IPS-18a (cell line): ENCODE data around the gene SAC3D1.
A peak's percentile ranks its signal among the peaks of the same experiment; 100 is the strongest.
"Not testable (repeated sequence)": the region's sequence is repeated elsewhere in the genome, so short reads cannot be mapped to it uniquely, and the experiment has no call there.

ENCODE experiments used
- H3K27ac ChIP-seq: one replicate; pipeline ENCODE4 v1.5.1; 2013; ENCODE audit warnings: low read length
- H3K27me3 ChIP-seq: one replicate; pipeline ENCODE4 v1.6.1; 2013; ENCODE audit warnings: mild to moderate bottlenecking, low read length; ENCODE audit not compliant: control insufficient read depth, insufficient read depth
- H3K36me3 ChIP-seq: one replicate; pipeline ENCODE4 v1.6.1; 2013; ENCODE audit warnings: low read depth, low read length; ENCODE audit not compliant: control insufficient read depth
- H3K4me1 ChIP-seq: one replicate; pipeline ENCODE4 v1.6.1; 2013; ENCODE audit warnings: low read depth, low read length; ENCODE audit not compliant: control insufficient read depth
- H3K4me3 ChIP-seq: one replicate; pipeline ENCODE4 v1.5.1; 2013; ENCODE audit warnings: low read length
- H3K9ac ChIP-seq: one replicate; pipeline ENCODE4 v1.6.1; 2013; ENCODE audit warnings: mild to moderate bottlenecking, low read length, moderate library complexity
- H3K9me3 ChIP-seq: one replicate; pipeline ENCODE4 v1.6.1; 2013; ENCODE audit warnings: low read depth, low read length; ENCODE audit not compliant: control insufficient read depth

SAC3D1 gene

DNA sequence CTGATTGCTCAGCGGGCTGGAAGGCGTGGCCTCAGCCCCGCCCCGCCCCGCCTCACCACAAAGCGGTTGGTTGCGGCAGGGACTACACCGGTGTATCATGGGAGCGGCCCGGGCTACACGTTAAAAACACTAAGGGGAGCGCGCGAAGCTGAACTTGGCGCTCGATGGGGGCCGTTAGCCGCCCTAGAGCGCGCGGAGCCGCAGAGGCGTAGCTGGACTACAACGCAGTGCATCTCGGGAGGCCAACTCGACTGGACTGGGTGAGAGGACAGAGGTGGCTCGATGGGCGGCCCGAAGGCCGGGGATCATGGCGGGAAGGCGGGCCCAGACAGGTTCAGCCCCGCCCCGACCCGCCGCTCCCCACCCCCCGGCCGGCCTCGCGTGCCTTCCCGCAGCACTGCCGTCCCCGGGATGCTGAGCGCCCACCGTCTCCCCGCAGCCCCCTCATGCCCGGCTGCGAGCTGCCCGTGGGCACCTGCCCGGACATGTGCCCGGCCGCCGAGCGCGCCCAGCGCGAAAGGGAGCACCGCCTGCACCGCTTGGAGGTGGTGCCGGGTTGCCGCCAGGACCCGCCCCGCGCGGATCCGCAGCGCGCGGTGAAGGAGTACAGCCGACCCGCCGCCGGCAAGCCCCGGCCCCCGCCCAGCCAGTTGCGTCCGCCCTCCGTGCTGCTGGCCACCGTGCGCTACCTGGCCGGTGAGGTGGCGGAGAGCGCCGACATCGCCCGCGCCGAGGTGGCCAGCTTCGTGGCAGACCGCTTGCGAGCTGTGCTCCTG lies at the start of gene SAC3D1:
SAC3D1 (plus strand) TSS at position 364 of the 776 bp plus-strand sequence; CDS start at position 447, 83 bp downstream.
- Histone ChIP-seq H3K4me3 (peak within 1 kb of the TSS; percentile 64), H3K9ac (peak within 1 kb of the TSS; percentile 68), H3K4me1 (peaks cover 3% of the 10 kb centered on the region), H3K36me3 (peaks cover 13% of the 10 kb centered on the region), H3K27ac (no peak within 1 kb of the TSS), H3K27me3 (no peaks in the 10 kb centered on the region), H3K9me3 (no peaks in the 10 kb centered on the region)

DNA sequence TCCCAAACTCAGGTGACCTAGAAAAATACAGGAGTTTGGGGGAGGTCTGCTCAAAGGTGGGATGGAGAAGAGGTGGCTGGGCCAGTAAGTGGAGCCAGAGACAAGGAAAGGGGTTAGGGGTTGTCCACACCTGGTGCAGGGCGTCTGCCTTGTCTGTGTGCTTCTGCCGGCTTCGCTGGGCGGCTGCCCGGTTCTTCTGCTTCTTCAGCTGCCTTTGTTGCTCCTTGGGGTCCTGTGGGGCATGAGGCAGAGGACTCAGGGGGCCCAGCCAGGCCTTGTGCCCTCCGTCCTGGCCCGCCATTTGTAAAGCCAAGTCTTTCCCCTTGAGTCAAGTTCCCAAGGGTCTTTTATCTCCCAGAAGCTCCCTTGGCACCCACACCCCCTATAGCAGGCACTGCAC lies 46.7 kb upstream of the SAC3D1 start:
- no peak overlapping the region for H3K9ac ChIP-seq
- no peak overlapping the region for H3K4me3 ChIP-seq
- H3K27ac ChIP-seq, result no peak overlapping the region
- H3K9me3 ChIP-seq, result no peaks in the 10 kb centered on the region
- H3K36me3 ChIP-seq, result no peaks in the 10 kb centered on the region
- peaks cover 5% of the 10 kb centered on the region for H3K4me1 ChIP-seq
- no peaks in the 10 kb centered on the region for H3K27me3 ChIP-seq

DNA sequence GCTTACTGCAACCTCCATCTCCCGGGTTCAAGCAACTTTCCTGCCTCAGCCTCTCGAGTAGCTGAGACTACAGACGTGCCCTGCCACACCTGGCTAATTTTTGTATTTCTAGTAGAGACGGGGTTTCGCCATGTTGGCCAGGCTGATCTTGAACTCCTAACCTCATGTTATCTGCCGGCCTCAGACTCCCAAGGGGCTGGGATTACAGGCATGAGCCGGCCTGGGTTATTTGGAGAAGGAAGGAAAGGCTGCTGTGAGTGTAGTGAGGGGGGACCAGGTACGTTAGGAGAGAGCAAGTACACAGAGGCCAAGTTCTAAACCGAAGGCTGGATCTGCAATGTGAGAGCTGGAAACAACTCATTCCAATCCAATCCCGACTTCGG lies 44.7 kb upstream of the SAC3D1 start:
- H3K36me3 ChIP-seq, result no peaks in the 10 kb centered on the region
- no peaks in the 10 kb centered on the region for H3K27me3 ChIP-seq
- no peak overlapping the region for H3K27ac ChIP-seq
- H3K4me1 ChIP-seq, result peaks cover 5% of the 10 kb centered on the region
- H3K4me3 ChIP-seq, result peak overlapping the region; percentile 13
- no peak overlapping the region for H3K9ac ChIP-seq
- H3K9me3 ChIP-seq, result no peaks in the 10 kb centered on the region

DNA sequence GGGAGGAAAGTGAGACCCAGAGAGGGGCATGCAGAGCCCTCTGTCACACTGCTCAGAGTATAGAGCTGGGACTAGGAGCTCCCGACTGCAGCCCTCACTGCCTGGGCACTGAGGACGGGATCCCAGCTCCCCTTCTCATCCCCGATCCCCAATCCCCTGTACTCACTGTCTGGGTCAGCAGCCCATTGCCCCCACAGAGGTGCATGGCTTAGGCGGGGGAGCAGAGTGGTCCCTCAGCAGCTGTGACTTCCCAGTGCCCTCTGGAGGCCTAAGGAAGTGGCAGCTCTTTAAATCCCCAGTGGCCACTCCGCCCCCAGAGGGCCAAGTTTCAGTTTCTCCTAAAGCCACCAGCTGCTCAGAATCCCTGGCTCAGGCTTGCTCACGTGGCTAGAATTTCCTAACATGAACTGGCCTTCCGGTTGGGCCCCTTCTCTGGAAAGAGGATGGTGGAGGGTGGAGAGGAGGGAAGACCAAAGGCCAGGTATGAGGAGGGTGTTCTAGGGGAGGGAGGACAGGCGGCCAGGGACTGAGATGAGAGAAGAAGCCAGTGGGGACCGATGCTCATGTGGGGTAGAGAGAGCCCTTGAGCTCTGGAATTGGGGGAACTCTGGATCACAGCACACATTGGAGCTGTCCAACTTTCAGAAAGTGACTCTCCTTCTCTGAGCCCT lies 44.2 kb upstream of the SAC3D1 start, which contains the start of gene BATF2:
BATF2 (minus strand) TSS at position 262 of the 671 bp plus-strand sequence; CDS start at position 205, 57 bp downstream.
- peak within 1 kb of the TSS; percentile 13 for H3K4me3 ChIP-seq
- H3K27ac ChIP-seq, result no peak within 1 kb of the TSS
- H3K27me3 ChIP-seq, result no peaks in the 10 kb centered on the region
- H3K9ac ChIP-seq, result no peak within 1 kb of the TSS
- H3K9me3 ChIP-seq, result no peaks in the 10 kb centered on the region
- H3K4me1 ChIP-seq, result peaks cover 5% of the 10 kb centered on the region
- no peaks in the 10 kb centered on the region for H3K36me3 ChIP-seq

DNA sequence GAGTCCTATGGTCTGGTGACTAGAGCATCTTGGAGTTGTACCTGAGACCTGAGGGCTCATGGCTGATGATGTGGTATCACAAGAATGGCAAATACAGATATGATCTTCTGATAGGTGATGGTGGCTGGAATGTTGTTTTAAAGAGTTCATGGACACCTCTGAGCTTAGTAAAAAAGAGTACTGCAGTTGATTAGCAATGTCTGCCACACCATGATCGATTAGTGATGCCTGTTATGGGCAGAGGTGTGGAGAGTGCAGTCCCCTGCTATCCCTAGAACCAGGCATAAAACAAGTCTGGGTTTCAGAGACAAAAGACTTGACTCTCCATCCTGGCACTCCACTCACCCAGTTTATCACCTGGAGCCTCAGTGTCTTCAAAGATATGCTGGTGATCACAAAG lies 42.9 kb upstream of the SAC3D1 start:
- Histone ChIP-seq H3K9ac (no peak overlapping the region), H3K27ac (no peak overlapping the region), H3K36me3 (no peaks in the 10 kb centered on the region), H3K9me3 (no peaks in the 10 kb centered on the region), H3K4me3 (no peak overlapping the region), H3K27me3 (no peaks in the 10 kb centered on the region), H3K4me1 (peaks cover 5% of the 10 kb centered on the region)

DNA sequence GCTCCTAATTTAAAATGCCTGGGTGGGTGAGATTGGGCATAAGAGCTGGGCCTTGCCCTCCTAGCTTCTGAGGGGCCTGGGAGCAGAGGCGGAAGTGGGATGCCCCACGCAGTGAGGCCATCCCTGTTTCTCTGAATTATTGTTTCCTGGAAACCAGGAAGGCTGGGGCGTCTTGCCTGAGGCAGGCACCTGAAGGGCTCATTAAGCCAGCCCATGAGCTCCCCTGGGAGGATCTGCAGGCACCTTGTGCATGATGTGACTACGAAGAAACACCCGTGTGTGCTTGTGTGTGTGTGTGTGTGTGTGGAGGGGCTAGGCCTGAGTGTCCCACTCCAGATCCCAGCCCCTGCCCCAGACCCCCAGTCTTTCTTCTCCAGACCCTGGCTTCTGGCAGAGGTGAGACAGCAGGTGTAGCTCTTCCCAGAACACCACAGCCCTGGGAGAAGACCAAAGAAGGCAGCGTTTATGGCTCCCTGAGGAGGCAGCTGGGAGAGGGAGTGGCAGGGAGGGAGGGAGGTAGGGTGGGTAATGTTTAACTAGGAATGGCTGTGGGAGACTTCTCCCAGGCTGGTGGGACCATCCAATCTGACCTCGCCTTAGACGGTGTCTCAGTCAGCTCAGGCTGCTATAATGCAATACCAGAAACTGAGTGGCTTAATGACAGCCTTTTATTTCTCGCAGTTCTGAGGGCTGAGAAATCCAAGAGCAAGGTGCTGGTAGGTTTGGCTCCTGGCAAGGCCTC lies 42.1 kb upstream of the SAC3D1 start:
- H3K9me3 ChIP-seq, result no peaks in the 10 kb centered on the region
- H3K36me3 ChIP-seq, result no peaks in the 10 kb centered on the region
- H3K4me1 ChIP-seq, result peaks cover 5% of the 10 kb centered on the region
- H3K4me3 ChIP-seq, result no peak overlapping the region
- H3K27ac ChIP-seq, result no peak overlapping the region
- no peak overlapping the region for H3K9ac ChIP-seq
- no peaks in the 10 kb centered on the region for H3K27me3 ChIP-seq

DNA sequence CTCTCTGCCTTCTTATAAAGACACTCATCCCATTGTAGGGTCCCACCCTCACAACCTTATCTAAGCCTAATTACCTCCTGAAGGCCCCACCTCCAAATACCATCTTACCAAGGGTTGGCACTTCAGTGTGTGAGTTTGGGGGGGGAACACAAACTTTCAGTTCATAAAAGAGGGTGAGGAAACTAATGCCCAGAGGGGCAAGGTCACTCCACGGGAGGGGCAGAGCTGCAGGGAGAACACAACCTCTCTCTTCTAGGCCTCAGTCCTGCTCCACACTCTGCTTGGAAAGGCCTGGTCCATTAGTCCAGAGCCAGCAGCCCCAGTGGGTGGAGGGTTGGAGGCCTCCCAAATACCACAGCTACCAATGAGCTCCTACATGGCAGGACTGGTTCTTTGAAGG lies 41.5 kb upstream of the SAC3D1 start:
- H3K9ac ChIP-seq, result no peak overlapping the region

DNA sequence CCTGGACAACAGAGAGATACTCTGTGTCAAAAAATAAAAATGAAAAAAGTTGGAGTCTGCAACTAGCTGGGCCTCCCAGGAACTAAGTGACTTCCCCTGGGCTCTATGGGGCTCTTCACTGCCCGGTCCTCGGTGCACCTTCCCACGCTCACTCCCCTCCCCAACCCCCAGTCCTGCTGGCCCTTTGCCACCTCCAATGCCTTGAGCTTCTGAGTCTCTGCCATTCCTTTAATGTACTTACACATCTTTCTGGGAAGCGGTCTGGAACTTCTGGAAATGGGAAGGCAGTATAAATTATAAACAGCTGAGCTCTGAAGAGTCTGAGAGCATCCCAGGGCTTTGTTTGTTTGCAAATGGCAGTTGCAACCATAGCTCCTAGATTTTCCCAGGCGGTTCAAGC lies 38.3 kb upstream of the SAC3D1 start:
- Histone ChIP-seq H3K9ac (no peak overlapping the region), H3K27ac (no peak overlapping the region), H3K36me3 (no peaks in the 10 kb centered on the region), H3K4me3 (no peak overlapping the region), H3K4me1 (no peaks in the 10 kb centered on the region), H3K27me3 (no peaks in the 10 kb centered on the region), H3K9me3 (no peaks in the 10 kb centered on the region)

More for the DNA sequence above, 41.5 kb upstream of the SAC3D1 start:
- Histone ChIP-seq H3K4me3 (no peak overlapping the region), H3K9me3 (no peaks in the 10 kb centered on the region), H3K27me3 (no peaks in the 10 kb centered on the region), H3K4me1 (peaks cover 5% of the 10 kb centered on the region), H3K36me3 (no peaks in the 10 kb centered on the region), H3K27ac (no peak overlapping the region)

DNA sequence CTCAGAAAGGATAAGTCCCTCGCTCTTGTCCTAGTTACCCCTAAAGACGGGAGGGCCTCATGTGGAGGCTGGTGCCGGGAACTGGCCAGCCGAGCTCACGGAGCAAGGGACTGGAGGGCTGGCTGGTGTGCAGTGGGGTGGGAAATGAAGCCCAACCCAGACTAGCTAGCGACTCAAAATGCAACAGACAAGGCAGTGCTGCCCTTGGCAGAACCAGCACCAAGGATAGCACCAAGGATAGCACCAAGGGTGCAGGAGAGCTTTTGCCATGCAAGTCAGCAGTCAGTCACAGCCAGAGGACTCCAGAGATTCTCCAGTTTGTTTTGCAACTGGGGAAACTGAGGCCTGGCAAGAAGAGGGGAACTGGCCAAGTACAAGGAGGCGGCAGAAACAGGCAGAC lies 37.7 kb upstream of the SAC3D1 start:
- Histone ChIP-seq H3K9ac (no peak overlapping the region), H3K4me1 (no peaks in the 10 kb centered on the region), H3K36me3 (no peaks in the 10 kb centered on the region), H3K4me3 (no peak overlapping the region), H3K27me3 (no peaks in the 10 kb centered on the region), H3K27ac (no peak overlapping the region), H3K9me3 (no peaks in the 10 kb centered on the region)

DNA sequence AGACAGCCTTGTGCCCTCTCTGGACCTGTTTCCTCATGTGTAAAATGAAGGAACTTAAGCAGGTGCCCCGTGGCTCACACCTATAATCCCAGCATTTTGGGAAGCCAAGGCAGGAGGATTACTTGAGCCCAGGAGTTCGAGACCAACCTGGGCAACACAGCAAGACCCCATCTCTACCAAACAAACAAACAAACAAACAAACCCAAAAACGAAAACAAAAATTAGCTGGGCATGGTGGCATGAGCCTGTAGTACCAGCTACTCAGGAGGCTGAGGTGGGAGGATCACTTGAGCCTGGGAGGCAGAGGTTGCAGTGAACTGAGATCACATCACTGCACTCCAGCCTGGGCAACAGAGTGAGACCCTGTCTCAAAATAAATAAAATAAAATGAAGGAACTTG lies 37.0 kb upstream of the SAC3D1 start:
- H3K27ac ChIP-seq, H3K9ac ChIP-seq, H3K36me3 ChIP-seq, H3K4me3 ChIP-seq, H3K9me3 ChIP-seq, H3K27me3 ChIP-seq, H3K4me1 ChIP-seq: not testable (repeated sequence)

DNA sequence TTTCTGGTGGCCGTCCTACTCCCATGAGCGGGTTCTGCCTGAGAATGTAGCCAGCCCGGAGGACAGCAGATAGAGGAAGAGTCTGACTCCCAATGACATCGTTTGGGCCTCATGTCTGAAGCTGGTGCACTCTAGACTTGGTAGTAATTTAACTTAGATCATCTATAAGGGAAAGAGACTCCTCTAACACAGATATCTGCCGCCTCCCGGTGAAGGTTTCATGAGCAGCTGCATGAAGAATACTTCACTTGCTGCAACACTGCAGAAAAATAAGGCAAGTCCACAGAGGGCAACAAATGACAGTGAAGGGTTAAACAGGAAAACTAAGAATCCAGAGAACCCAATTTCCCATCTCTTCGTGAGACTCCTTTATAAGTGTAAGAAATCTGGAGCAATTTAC lies 33.0 kb upstream of the SAC3D1 start:
- no peak overlapping the region for H3K27ac ChIP-seq

More for the DNA sequence above, 33.0 kb upstream of the SAC3D1 start:
- no peaks in the 10 kb centered on the region for H3K27me3 ChIP-seq
- H3K9me3 ChIP-seq, result no peaks in the 10 kb centered on the region
- H3K4me1 ChIP-seq, result no peaks in the 10 kb centered on the region
- H3K36me3 ChIP-seq, result no peaks in the 10 kb centered on the region
- no peak overlapping the region for H3K4me3 ChIP-seq
- no peak overlapping the region for H3K9ac ChIP-seq
